HG03571 (cell line): ENCODE measurements around the gene PCBP3.
"Not testable (repeated sequence)": the region's sequence is repeated elsewhere in the genome, so short reads cannot be mapped to it uniquely, and the experiment has no call there.

ENCODE experiments used
- ATAC-seq: cut with Tn5 transposase; IDR thresholded peaks from one replicate; pipeline ENCODE4 v1.9.1; 2021; ENCODE audit not compliant: unreplicated experiment

Gene PCBP3

GRCh38 chr21:45613396-45613795 is 30.1 kb upstream of the PCBP3 start:
- ATAC-seq, result no peak

GRCh38 chr21:45613881-45614280 is 29.6 kb upstream of the PCBP3 start:
- ATAC-seq, result no peak

- ATAC-seq, result no peak
Observed at GRCh38 chr21:45615145-45615711, 28.3 kb upstream of the PCBP3 start.

- ATAC-seq, result no peak
Observed at GRCh38 chr21:45617021-45617921, 26.3 kb upstream of the PCBP3 start.

GRCh38 chr21:45618287-45618686 is 25.2 kb upstream of the PCBP3 start:
- no peak for ATAC-seq

GRCh38 chr21:45618846-45619485 is 24.6 kb upstream of the PCBP3 start:
- ATAC-seq, result no peak

GRCh38 chr21:45620201-45620923 is 23.2 kb upstream of the PCBP3 start:
- no peak for ATAC-seq

- not testable (repeated sequence) for ATAC-seq
Observed at GRCh38 chr21:45621435-45622331, 21.8 kb upstream of the PCBP3 start.

- ATAC-seq, result no peak
Observed at GRCh38 chr21:45622416-45623097, 21.0 kb upstream of the PCBP3 start.

- ATAC-seq, result no peak
Observed at GRCh38 chr21:45623436-45623835, 20.1 kb upstream of the PCBP3 start.

- not testable (repeated sequence) for ATAC-seq
Observed at GRCh38 chr21:45626127-45626526, 17.4 kb upstream of the PCBP3 start.

GRCh38 chr21:45629046-45629981 is 14.2 kb upstream of the PCBP3 start:
- no peak for ATAC-seq

GRCh38 chr21:45630066-45630694 is 13.3 kb upstream of the PCBP3 start:
- no peak for ATAC-seq

- no peak for ATAC-seq
Observed at GRCh38 chr21:45630876-45631275, 12.6 kb upstream of the PCBP3 start.

GRCh38 chr21:45631540-45631939 is 12.0 kb upstream of the PCBP3 start:
- ATAC-seq, result no peak

GRCh38 chr21:45632160-45632559 is 11.4 kb upstream of the PCBP3 start:
- ATAC-seq, result no peak

GRCh38 chr21:45632637-45633251 is 10.8 kb upstream of the PCBP3 start:
- ATAC-seq, result no peak
